HEK293 (cell line): ENCODE measurements around the gene EREG.

ENCODE experiments used
- CTCF ChIP-seq: fragments of 450-650 bp; formaldehyde crosslinking; IDR thresholded peaks from 2 replicates; pipeline ENCODE4 v1.5.1; 2016; ENCODE audit warnings: missing biosample characterization, missing genetic modification characterization
- REST ChIP-seq: fragments of 450-650 bp; formaldehyde crosslinking; IDR thresholded peaks from 2 replicates; pipeline ENCODE4 v1.5.1; 2016; ENCODE audit warnings: missing biosample characterization, missing genetic modification characterization
- ZBTB7A ChIP-seq: fragments of 450-650 bp; formaldehyde crosslinking; IDR thresholded peaks from 2 replicates; pipeline ENCODE4 v1.5.1; 2016; ENCODE audit warnings: low read depth, missing biosample characterization, missing genetic modification characterization
- ZNF658 ChIP-seq: fragments of 450-650 bp; formaldehyde crosslinking; IDR thresholded peaks from 2 replicates; pipeline ENCODE4; 2016; ENCODE audit warnings: missing biosample characterization, missing genetic modification characterization
- ZNF747 ChIP-seq: fragments of 450-650 bp; formaldehyde crosslinking; IDR thresholded peaks from 2 replicates; pipeline ENCODE4 v1.5.1; 2016; ENCODE audit warnings: missing biosample characterization, missing genetic modification characterization

- TF ChIP-seq CTCF (tag by site-specific recombination) (no peak), ZNF747 (tag by site-specific recombination) (no peak), REST (tag by site-specific recombination) (no peak), ZNF658 (tag by site-specific recombination) (no peak), ZBTB7A (tag by site-specific recombination) (no peak)
These were observed 66.3 kb downstream of the EREG start for GRCh38 chr4:74431113-74431826.
